ENCODE results near the gene RPS16.

Gene RPS16

GRCh38 chr19:39407660-39408391 is 27.9 kb downstream of the RPS16 start:
- DNase-seq (ENCODE audit: low read depth, low spot score): no peak

GRCh38 chr19:39407410-39407659 is 28.4 kb downstream of the RPS16 start:
- peak; percentile 44 for DNase-seq (ENCODE audit: low read depth, low spot score)

- peak; percentile 79 for DNase-seq (ENCODE audit: low read depth, low spot score)
Measured at GRCh38 chr19:39406656-39407409, 28.9 kb downstream of the RPS16 start, which contains the start of gene ZFP36. ZFP36 (plus strand) TSS chr19:39406847; CDS start chr19:39406905, 58 bp downstream.

GRCh38 chr19:39405958-39406655 is 29.6 kb downstream of the RPS16 start:
- DNase-seq (ENCODE audit: low read depth, low spot score): peak; percentile 75

- no peak for DNase-seq (ENCODE audit: low read depth, low spot score)
Measured at GRCh38 chr19:39405261-39405957, 30.3 kb downstream of the RPS16 start.

GRCh38 chr19:39403331-39404312 is 32.1 kb downstream of the RPS16 start:
- DNase-seq (ENCODE audit: low read depth, low spot score): peak; percentile 95

GRCh38 chr19:39402346-39403300 is 33.1 kb downstream of the RPS16 start:
- peak; percentile 73 for DNase-seq (ENCODE audit: low read depth, low spot score)

- DNase-seq (ENCODE audit: low read depth, low spot score): peak; percentile 65
Measured at GRCh38 chr19:39401549-39402345, 34.0 kb downstream of the RPS16 start.

GRCh38 chr19:39401070-39401548 is 34.6 kb downstream of the RPS16 start:
- no peak for DNase-seq (ENCODE audit: low read depth, low spot score)

- no peak for DNase-seq (ENCODE audit: low read depth, low spot score)
Measured at GRCh38 chr19:39400061-39400460, 35.7 kb downstream of the RPS16 start.

- no peak for DNase-seq (ENCODE audit: low read depth, low spot score)
Measured at GRCh38 chr19:39399668-39400050, 36.1 kb downstream of the RPS16 start.

- DNase-seq (ENCODE audit: low read depth, low spot score): no peak
Measured at GRCh38 chr19:39398297-39398864, 37.4 kb downstream of the RPS16 start.

- DNase-seq (ENCODE audit: low read depth, low spot score): peak; percentile 87
Measured at GRCh38 chr19:39397360-39398296, 38.1 kb downstream of the RPS16 start.

GRCh38 chr19:39390751-39391437 is 44.9 kb downstream of the RPS16 start, which contains the start of the genes MED29 and PAF1:
MED29 (plus strand) TSS chr19:39391378; CDS start chr19:39391423, 45 bp downstream.
PAF1 (minus strand) TSS chr19:39391106; CDS start chr19:39390864, 242 bp downstream.
- DNase-seq (ENCODE audit: low read depth, low spot score): peak; percentile 93

GRCh38 chr19:39390451-39390750 is 45.3 kb downstream of the RPS16 start:
- no peak for DNase-seq (ENCODE audit: low read depth, low spot score)

- no peak for DNase-seq (ENCODE audit: low read depth, low spot score)
Measured at GRCh38 chr19:39389631-39390414, 45.9 kb downstream of the RPS16 start.
